CD4-positive, alpha-beta T cell treated with Interleukin-15 for 4 hours (primary cell): ENCODE measurements around the gene VCP.

Source experiments
- DNase-seq: peaks from one replicate; pipeline ENCODE4 v3.0.0-alpha.2; 2020; ENCODE audit warnings: low spot score

VCP gene

GRCh38 chr9:35072461-35073278 lies at the start of gene VCP:
VCP (minus strand) TSS chr9:35072625; CDS start chr9:35072353, 272 bp downstream.
- peak; percentile 99 for DNase-seq

DNA sequence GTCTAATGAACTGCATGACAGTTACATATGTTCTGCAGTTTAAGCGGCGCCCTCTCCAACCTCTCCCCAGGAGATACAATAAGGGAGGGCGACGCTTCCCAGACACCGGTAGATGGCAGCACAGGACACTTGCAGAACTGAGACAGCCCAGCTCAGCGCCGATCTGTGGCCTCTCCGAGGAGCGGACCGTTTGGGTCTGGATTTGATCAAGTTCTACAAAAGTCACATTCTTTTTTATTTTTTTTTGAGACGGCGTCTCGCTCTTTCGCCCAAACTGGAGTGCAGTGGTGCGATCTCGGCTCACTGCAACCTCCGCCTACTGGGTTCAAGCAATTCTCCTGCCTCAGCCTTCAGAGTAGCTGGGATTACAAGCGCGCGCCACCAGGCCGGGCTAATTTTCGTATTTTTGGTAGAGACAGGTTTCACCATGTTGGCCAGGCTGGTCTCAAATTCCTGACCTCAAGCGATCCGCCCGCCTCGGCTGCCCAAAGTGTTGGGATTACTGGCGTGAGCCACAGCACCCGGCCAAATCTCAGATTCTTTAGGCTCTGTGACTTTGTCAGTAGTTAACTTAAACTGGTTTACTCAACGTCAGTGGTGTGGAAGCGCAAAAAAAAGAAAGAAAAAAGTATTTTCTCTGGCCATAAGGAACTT lies 44.6 kb upstream of the VCP start:
- DNase-seq, result peak; percentile 92

- no peak for DNase-seq
Observed at GRCh38 chr9:35116539-35116897, 44.1 kb upstream of the VCP start.

- peak; percentile 93 for DNase-seq
Observed at GRCh38 chr9:35115680-35116538, 43.5 kb upstream of the VCP start, which contains the start of gene ATOSB. ATOSB (minus strand) TSS chr9:35115862; CDS start chr9:35108274, 7,588 bp downstream.

- DNase-seq, result peak; percentile 50
Observed at GRCh38 chr9:35114840-35115628, 42.6 kb upstream of the VCP start.

GRCh38 chr9:35114113-35114839 lies 41.9 kb upstream of the VCP start:
- DNase-seq, result peak; percentile 94

GRCh38 chr9:35112257-35113020 lies 40.0 kb upstream of the VCP start:
- DNase-seq, result peak; percentile 54

GRCh38 chr9:35111001-35111933 lies 38.8 kb upstream of the VCP start:
- peak; percentile 99 for DNase-seq

DNA sequence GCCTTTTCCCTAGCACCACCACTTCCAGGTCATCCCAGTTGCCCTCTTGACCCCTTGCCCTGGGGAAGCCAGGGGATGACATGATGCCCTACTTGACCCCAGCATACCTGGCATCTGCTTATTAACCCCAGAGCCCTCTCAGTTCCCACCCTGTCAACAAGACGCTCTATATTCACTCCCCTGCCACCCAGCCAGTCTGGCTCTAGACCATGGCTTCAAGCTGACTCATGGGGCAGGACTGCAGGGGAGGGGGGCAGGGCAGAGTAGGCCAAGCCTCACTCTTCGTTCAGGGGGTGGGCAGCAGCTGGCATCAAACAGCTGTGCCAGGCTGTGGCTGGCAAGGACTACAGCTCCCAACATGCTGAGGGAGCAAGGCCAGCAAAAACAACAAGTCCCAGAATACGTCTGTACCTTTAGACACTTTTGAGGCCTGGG lies 37.9 kb upstream of the VCP start:
- DNase-seq, result no peak

DNA sequence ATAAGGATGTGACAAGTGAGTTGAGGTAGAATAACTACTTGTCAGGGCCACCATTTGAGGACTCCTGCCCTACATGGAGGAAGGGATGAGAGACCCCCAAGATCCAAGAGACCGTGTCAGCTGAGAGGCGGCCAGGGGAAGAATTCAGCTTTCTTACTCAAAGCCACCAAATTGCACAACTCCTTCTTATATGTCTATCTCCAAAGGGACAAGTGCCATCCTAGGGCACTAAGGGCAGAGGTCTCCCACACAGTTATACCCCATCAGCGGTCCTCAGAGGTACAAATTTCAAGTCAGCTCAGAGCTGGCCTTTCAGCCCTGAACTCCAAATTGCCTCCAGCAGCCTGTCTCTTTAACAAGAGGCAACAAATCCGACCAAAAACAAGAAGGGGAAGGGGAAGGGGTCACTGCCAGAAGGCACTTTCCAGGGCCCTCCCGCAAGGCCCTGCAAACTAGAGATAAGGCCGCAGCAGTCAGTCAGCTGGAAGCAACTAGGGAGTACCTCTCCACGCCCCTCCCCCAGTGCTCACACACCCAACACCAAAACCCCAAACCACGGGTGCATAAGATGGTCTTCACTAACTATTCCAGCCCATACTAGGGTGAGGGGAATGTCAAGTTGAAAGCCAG lies 36.6 kb upstream of the VCP start:
- DNase-seq, result no peak

- DNase-seq, result no peak
Observed at GRCh38 chr9:35108461-35108860, 36.0 kb upstream of the VCP start.

DNA sequence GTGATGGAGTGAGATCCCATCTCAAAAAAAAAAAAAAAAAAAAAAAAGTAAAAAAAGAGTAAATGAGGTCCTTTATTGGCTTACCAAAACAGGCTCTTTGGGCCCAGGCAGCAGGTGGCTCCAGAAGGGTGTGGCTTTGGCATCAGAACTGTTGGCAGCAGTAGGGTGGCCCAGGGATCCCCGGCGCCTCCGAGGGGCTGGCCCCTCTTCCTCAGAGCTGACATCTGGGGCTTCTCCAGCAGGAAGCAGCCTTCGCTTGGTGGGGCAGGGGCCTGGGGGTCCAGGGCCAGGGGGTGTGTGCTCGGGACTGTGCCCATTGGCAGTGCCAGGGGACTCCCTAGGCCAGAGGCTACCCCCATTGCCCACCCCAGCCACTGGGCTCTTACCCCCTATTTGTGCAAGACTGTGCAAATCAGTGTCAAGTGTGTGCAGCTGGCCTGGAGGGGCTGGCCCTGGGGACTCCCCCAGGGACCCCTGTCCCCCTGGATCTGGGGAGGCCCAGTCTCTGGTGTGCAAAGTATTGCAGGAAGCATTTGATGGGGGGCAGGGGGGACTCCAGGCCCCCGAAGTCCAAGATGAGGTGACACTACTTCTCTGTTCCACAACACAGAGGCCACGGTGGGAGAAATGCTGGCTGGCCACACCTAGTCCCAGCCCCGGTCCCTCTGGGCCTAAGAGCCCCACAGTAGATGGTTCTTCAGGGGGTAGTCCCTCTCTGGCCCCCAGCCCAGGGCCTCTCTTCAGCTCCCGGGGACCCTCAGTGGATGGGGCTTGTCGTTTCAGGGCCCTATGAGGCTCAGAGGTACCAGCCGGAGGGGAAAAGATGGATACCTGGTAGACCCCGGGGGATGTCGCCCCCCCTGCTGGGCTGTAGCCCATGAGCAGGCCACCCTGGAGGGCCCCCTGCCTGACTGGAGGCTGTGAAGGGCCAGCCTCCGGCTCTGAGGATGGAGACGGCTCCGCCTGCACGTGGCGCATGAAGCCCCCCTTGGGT lies 35.2 kb upstream of the VCP start:
- no peak for DNase-seq

- DNase-seq, result no peak
Observed at GRCh38 chr9:35106343-35106730, 33.9 kb upstream of the VCP start.

DNA sequence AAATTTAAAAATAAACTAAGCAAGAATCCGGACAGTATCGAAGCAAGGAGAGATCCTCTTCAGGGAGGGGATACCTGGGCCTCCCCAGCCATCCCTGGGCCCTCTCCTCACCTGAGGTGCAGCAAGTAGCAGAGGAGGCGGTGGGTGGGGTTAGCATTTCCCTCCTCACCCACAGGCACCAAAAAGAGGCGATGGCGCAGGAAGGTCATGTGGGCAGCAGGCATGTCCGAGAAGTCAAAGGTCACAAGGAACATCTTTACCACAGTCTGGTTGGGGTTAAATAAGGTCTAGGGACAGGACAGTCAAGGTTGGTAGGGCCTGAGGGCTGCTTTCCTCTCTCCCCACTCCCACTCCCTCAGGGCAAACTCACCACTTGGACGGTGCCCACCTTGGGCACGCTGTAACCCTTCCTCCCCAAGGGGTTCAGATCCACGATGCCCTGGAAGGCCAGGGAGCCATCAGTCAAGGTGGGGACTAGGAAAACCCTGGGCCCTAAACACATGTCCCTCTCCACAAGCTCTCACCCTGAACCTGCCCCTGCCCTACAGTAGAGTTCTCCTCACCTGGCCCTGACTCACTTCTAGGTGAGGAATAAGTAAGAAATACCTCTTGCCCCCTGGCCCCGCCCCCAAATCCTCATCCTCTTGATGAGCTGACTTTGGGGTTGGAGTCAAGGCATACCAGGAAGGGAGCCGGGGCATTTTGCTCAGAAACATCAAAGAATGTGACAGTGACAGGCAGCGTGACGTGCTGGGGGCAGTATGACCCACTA lies 33.3 kb upstream of the VCP start:
- no peak for DNase-seq

DNA sequence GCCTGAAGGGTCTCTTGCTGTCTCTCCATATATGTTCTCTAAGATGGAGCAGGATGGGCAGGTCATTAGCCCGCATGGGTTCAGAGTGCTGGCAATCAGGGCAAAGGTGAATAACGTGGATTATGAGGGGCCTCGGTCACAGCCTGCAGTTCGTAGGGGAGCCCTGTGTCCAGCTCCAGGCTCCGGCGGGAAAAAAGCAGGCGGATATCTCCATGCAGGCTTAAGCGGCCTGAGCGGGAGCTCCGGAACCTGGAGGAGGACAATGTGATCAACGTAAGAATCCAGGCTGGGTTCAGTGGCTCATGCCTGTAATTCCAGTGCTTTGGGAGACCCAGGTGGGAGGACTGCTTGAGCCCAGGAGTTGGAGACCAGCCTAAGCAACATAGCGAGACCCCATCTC lies 32.7 kb upstream of the VCP start:
- no peak for DNase-seq

GRCh38 chr9:35104586-35104985 lies 32.2 kb upstream of the VCP start:
- no peak for DNase-seq
